ENCODE data around the gene DOCK6.

DOCK6 gene

GRCh38 chr19:11238041-11238440 is 24.3 kb downstream of the DOCK6 start:
- TF ChIP-seq CTCF (IDR thresholded peaks at IDR 0.05; ENCODE audit: low read depth, low read length): no peak

GRCh38 chr19:11237321-11237720 is 25.0 kb downstream of the DOCK6 start:
- DNase-seq (ENCODE audit: extremely low read depth, low read depth): no peak
- TF ChIP-seq CTCF (IDR thresholded peaks at IDR 0.05; ENCODE audit: low read depth, low read length): no peak

More at GRCh38 chr19:11238041-11238440, 24.3 kb downstream of the DOCK6 start:
- no peak for DNase-seq (ENCODE audit: extremely low read depth, low read depth)

GRCh38 chr19:11236324-11237301 is 25.7 kb downstream of the DOCK6 start:
- no peak for DNase-seq (ENCODE audit: extremely low read depth, low read depth)
- TF ChIP-seq CTCF (IDR thresholded peaks at IDR 0.05; ENCODE audit: low read depth, low read length): no peak

- no peak for DNase-seq (ENCODE audit: extremely low read depth, low read depth)
- TF ChIP-seq CTCF (IDR thresholded peaks at IDR 0.05; ENCODE audit: low read depth, low read length): no peak
These were observed 27.7 kb downstream of the DOCK6 start for GRCh38 chr19:11234486-11235075.

GRCh38 chr19:11233073-11233472 is 29.3 kb downstream of the DOCK6 start:
- DNase-seq (ENCODE audit: extremely low read depth, low read depth): no peak
- TF ChIP-seq CTCF (IDR thresholded peaks at IDR 0.05; ENCODE audit: low read depth, low read length): no peak

GRCh38 chr19:11232555-11232954 is 29.8 kb downstream of the DOCK6 start:
- DNase-seq (ENCODE audit: extremely low read depth, low read depth): no peak
- TF ChIP-seq CTCF (IDR thresholded peaks at IDR 0.05; ENCODE audit: low read depth, low read length): no peak
